Measurements from ENCODE around the gene GULP1.
A peak's percentile ranks its signal among the peaks of the same experiment; 100 is the strongest.

Gene GULP1

DNA sequence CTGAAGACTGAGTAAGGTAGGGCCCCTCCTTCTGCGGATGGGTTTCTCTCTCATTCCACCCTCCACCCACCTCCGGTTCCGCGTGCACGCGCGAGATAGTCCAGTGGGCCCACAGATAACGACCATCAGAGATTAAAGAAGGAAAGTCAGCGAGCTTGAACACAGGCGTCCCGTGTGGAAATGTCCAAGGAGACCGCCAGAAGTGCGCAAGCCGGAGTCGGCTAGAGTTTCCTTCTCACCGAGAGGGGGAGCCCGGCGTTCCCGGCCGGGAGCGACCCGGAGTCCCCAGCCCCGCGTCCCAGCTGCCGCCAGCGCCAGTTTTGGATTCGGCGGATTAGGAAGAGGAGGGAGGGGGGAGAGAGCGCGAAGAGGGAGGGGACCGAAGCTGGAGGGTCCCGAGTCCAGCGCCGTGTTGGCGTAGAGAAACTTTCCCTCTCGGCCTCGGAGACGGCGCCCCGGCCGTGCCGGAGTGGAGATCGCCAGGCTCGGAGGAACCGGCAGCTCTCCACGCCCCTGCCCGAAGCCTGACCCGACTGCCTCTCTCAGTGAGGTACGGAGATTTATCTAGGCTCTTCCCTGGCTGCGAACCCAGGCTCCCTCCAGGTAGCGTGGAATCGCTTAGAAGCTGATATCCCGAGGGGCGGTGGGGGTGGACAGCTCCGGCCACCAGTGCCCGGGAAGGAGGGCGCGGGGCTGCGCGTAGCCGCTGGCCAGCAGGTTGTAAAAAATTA lies at the start of gene GULP1 (continued):
- TF ChIP-seq, protein P1, sequence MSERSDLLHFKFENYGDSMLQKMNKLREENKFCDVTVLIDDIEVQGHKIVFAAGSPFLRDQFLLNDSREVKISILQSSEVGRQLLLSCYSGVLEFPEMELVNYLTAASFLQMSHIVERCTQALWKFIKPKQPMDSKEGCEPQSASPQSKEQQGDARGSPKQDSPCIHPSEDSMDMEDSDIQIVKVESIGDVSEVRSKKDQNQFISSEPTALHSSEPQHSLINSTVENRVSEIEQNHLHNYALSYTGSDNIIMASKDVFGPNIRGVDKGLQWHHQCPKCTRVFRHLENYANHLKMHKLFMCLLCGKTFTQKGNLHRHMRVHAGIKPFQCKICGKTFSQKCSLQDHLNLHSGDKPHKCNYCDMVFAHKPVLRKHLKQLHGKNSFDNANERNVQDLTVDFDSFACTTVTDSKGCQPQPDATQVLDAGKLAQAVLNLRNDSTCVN (tag by site-specific recombination; optimal IDR thresholded peaks at IDR 0.05): peak; percentile 67
- TF ChIP-seq ZNF248 (tag by site-specific recombination; IDR thresholded peaks at IDR 0.05): no peak
- no peak for TF ChIP-seq YY1 (tag by site-specific recombination; IDR thresholded peaks at IDR 0.05)
- no peak for TF ChIP-seq ZBTB48 (tag by site-specific recombination; IDR thresholded peaks at IDR 0.05)
- peak; percentile 85 for TF ChIP-seq CTCF (tag by site-specific recombination; IDR thresholded peaks at IDR 0.05)
- no peak; the same call in 1 of the 2 replicates for TF ChIP-seq ZBTB17 (tag by site-specific recombination; IDR thresholded peaks at IDR 0.05)
- no peak for TF ChIP-seq ZXDB (tag by site-specific recombination; IDR thresholded peaks at IDR 0.05)
- TF ChIP-seq SP7 (tag by site-specific recombination; IDR thresholded peaks at IDR 0.05): no peak
- no peak for TF ChIP-seq ZNF701 (tag by site-specific recombination; IDR thresholded peaks at IDR 0.05)
- TF ChIP-seq, protein P2, sequence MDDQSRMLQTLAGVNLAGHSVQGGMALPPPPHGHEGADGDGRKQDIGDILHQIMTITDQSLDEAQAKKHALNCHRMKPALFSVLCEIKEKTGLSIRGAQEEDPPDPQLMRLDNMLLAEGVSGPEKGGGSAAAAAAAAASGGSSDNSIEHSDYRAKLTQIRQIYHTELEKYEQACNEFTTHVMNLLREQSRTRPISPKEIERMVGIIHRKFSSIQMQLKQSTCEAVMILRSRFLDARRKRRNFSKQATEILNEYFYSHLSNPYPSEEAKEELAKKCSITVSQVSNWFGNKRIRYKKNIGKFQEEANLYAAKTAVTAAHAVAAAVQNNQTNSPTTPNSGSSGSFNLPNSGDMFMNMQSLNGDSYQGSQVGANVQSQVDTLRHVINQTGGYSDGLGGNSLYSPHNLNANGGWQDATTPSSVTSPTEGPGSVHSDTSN (CRISPR knock-in tag; IDR thresholded peaks at IDR 0.05): peak; percentile 37; the same call in 1 of the 2 replicates
- TF ChIP-seq REST (tag by site-specific recombination; IDR thresholded peaks at IDR 0.05): peak; percentile 87
- TF ChIP-seq, protein P3, sequence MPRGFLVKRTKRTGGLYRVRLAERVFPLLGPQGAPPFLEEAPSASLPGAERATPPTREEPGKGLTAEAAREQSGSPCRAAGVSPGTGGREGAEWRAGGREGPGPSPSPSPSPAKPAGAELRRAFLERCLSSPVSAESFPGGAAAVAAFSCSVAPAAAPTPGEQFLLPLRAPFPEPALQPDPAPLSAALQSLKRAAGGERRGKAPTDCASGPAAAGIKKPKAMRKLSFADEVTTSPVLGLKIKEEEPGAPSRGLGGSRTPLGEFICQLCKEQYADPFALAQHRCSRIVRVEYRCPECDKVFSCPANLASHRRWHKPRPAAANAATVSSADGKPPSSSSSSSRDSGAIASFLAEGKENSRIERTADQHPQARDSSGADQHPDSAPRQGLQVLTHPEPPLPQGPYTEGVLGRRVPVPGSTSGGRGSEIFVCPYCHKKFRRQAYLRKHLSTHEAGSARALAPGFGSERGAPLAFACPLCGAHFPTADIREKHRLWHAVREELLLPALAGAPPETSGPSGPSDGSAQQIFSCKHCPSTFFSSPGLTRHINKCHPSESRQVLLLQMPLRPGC (tag by site-specific recombination; IDR thresholded peaks at IDR 0.05): no peak
- no peak for TF ChIP-seq ZNF549 (tag by site-specific recombination; IDR thresholded peaks at IDR 0.05)
- no peak for TF ChIP-seq ZBTB8A (tag by site-specific recombination; IDR thresholded peaks at IDR 0.05)
- peak; percentile 38; the same call in 1 of the 2 replicates for TF ChIP-seq KLF9 (tag by site-specific recombination; IDR thresholded peaks at IDR 0.05; ENCODE audit: low read depth)
- TF ChIP-seq ZNF670 (tag by site-specific recombination; IDR thresholded peaks at IDR 0.05; ENCODE audit: low read depth): no peak
- TF ChIP-seq, protein P4, sequence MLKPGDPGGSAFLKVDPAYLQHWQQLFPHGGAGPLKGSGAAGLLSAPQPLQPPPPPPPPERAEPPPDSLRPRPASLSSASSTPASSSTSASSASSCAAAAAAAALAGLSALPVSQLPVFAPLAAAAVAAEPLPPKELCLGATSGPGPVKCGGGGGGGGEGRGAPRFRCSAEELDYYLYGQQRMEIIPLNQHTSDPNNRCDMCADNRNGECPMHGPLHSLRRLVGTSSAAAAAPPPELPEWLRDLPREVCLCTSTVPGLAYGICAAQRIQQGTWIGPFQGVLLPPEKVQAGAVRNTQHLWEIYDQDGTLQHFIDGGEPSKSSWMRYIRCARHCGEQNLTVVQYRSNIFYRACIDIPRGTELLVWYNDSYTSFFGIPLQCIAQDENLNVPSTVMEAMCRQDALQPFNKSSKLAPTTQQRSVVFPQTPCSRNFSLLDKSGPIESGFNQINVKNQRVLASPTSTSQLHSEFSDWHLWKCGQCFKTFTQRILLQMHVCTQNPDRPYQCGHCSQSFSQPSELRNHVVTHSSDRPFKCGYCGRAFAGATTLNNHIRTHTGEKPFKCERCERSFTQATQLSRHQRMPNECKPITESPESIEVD (tag by site-specific recombination; IDR thresholded peaks at IDR 0.05): no peak
- no peak for TF ChIP-seq ZNF239 (tag by site-specific recombination; IDR thresholded peaks at IDR 0.05)
- peak; percentile 31; the same call in 1 of the 2 replicates for TF ChIP-seq ZSCAN30 (tag by site-specific recombination; IDR thresholded peaks at IDR 0.05)
- no peak for TF ChIP-seq ZNF777 (tag by site-specific recombination; IDR thresholded peaks at IDR 0.05; ENCODE audit: borderline replicate concordance)
- TF ChIP-seq WT1 (tag by site-specific recombination; IDR thresholded peaks at IDR 0.05): no peak
- TF ChIP-seq ZNF555 (tag by site-specific recombination; conservative IDR thresholded peaks at IDR 0.05): no peak
- no peak for TF ChIP-seq ZNF558 (tag by site-specific recombination; IDR thresholded peaks at IDR 0.05)
- no peak for TF ChIP-seq MEIS1 (CRISPR knock-in tag; IDR thresholded peaks at IDR 0.05; ENCODE audit: borderline replicate concordance)
- TF ChIP-seq ATF2 (tag by site-specific recombination; IDR thresholded peaks at IDR 0.05; ENCODE audit: low read depth): no peak
- TF ChIP-seq SP3 (tag by site-specific recombination; IDR thresholded peaks at IDR 0.05): no peak
- no peak for TF ChIP-seq KLF16 (tag by site-specific recombination; IDR thresholded peaks at IDR 0.05)
- no peak for TF ChIP-seq ZNF514 (tag by site-specific recombination; IDR thresholded peaks at IDR 0.05)

Measured in HEK293 (cell line).